DMS114 treated with DMSO at 0.1 percent for 48 hours (cell line): ENCODE data around the gene KRT86.
"Not testable (repeated sequence)": the region's sequence is repeated elsewhere in the genome, so short reads cannot be mapped to it uniquely, and the experiment has no call there.

Source experiments
- DNase-seq: peaks from one replicate; lab custom pipeline; 2025; ENCODE audit not compliant: unreplicated experiment; lab: John Stamatoyannopoulos, UW

Gene KRT86

GRCh38 chr12:52290483-52291134 is 16.2 kb downstream of the KRT86 start:
- DNase-seq: not testable (repeated sequence)

- DNase-seq: no peak
Observed at GRCh38 chr12:52291267-52291935, 17.0 kb downstream of the KRT86 start, which contains the start of gene KRT81. Gene KRT81, minus strand, starts transcription at chr12:52291534. Its CDS starts 69 bp downstream, at chr12:52291465.

GRCh38 chr12:52293926-52294325 is 19.5 kb downstream of the KRT86 start:
- no peak for DNase-seq

GRCh38 chr12:52294803-52295202 is 20.4 kb downstream of the KRT86 start:
- DNase-seq: no peak

- no peak for DNase-seq
Observed at GRCh38 chr12:52295663-52296062, 21.2 kb downstream of the KRT86 start.

GRCh38 chr12:52296572-52297215 is 22.2 kb downstream of the KRT86 start:
- no peak for DNase-seq

GRCh38 chr12:52298677-52299190 is 24.3 kb downstream of the KRT86 start:
- no peak for DNase-seq

- DNase-seq: no peak
Observed at GRCh38 chr12:52300796-52301691, 26.6 kb downstream of the KRT86 start.

- DNase-seq: not testable (repeated sequence)
Observed at GRCh38 chr12:52301721-52302120, 27.3 kb downstream of the KRT86 start.

GRCh38 chr12:52302242-52302914 is 27.9 kb downstream of the KRT86 start:
- not testable (repeated sequence) for DNase-seq

- DNase-seq: not testable (repeated sequence)
Observed at GRCh38 chr12:52304941-52305411, 30.5 kb downstream of the KRT86 start.

GRCh38 chr12:52305921-52306705 is 31.7 kb downstream of the KRT86 start:
- DNase-seq: no peak

- no peak for DNase-seq
Observed at GRCh38 chr12:52306731-52307130, 32.3 kb downstream of the KRT86 start.

- peak; percentile 52 for DNase-seq
Observed at GRCh38 chr12:52307836-52308805, 33.7 kb downstream of the KRT86 start.

- no peak for DNase-seq
Observed at GRCh38 chr12:52308806-52309425, 34.5 kb downstream of the KRT86 start.

GRCh38 chr12:52310622-52311284 is 36.3 kb downstream of the KRT86 start:
- no peak for DNase-seq

GRCh38 chr12:52311285-52311648 is 36.8 kb downstream of the KRT86 start:
- no peak for DNase-seq
